Measurements from ENCODE around the gene TSPAN5.

GRCh38 chr4:98491899-98492559 is 166.4 kb downstream of the TSPAN5 start:
- TF ChIP-seq CTCF (IDR thresholded peaks at IDR 0.05 in 8 of 11, conservative IDR thresholded peaks at IDR 0.05 in 3 of 11): no peak
- no peak for TF ChIP-seq POLR2AphosphoS5 (IDR thresholded peaks at IDR 0.05)
